NCI-H82 treated with DMSO at 0.1 percent for 48 hours (cell line): ENCODE measurements around the gene SCGB2B2.
A peak's percentile ranks its signal among the peaks of the same experiment; 100 is the strongest.
"Not testable (repeated sequence)": the region's sequence is repeated elsewhere in the genome, so short reads cannot be mapped to it uniquely, and the experiment has no call there.

ENCODE experiments used
- DNase-seq: peaks from one replicate; lab custom pipeline; 2025; ENCODE audit not compliant: unreplicated experiment; lab: John Stamatoyannopoulos, UW

The SCGB2B2 gene

GRCh38 chr19:34676697-34677385 is at the start of gene SCGB2B2:
Gene SCGB2B2, minus strand, starts transcription at chr19:34677159. Its CDS starts 82,596 bp downstream, at chr19:34594563.
- DNase-seq: peak; percentile 48

GRCh38 chr19:34725400-34725799 is 48.4 kb upstream of the SCGB2B2 start:
- no peak for DNase-seq

GRCh38 chr19:34722353-34722752 is 45.4 kb upstream of the SCGB2B2 start:
- no peak for DNase-seq

- DNase-seq: no peak
Observed at GRCh38 chr19:34715357-34715756, 38.4 kb upstream of the SCGB2B2 start.

GRCh38 chr19:34713262-34713637 is 36.3 kb upstream of the SCGB2B2 start:
- DNase-seq: no peak

- peak; percentile 65 for DNase-seq
Observed at GRCh38 chr19:34712395-34713261, 35.7 kb upstream of the SCGB2B2 start.

GRCh38 chr19:34711890-34712289 is 34.9 kb upstream of the SCGB2B2 start:
- no peak for DNase-seq

GRCh38 chr19:34707661-34708060 is 30.7 kb upstream of the SCGB2B2 start:
- DNase-seq: no peak

GRCh38 chr19:34692549-34692948 is 15.6 kb upstream of the SCGB2B2 start:
- no peak for DNase-seq

GRCh38 chr19:34690372-34690771 is 13.4 kb upstream of the SCGB2B2 start:
- DNase-seq: no peak

- DNase-seq: no peak
Observed at GRCh38 chr19:34688592-34688991, 11.6 kb upstream of the SCGB2B2 start.

GRCh38 chr19:34687348-34687747 is 10.4 kb upstream of the SCGB2B2 start:
- DNase-seq: no peak

- DNase-seq: no peak
Observed at GRCh38 chr19:34686455-34686854, 9.5 kb upstream of the SCGB2B2 start.

GRCh38 chr19:34685266-34685665 is 8.3 kb upstream of the SCGB2B2 start:
- DNase-seq: not testable (repeated sequence)

- no peak for DNase-seq
Observed at GRCh38 chr19:34681478-34681877, 4.5 kb upstream of the SCGB2B2 start.

GRCh38 chr19:34678421-34678820 is 1.5 kb upstream of the SCGB2B2 start:
- DNase-seq: no peak

- DNase-seq: no peak
Observed at GRCh38 chr19:34678085-34678412, 1.1 kb upstream of the SCGB2B2 start.

GRCh38 chr19:34677386-34678084 is 576 bp upstream of the SCGB2B2 start, which contains the start of gene ZNF302:
Gene ZNF302, plus strand, starts transcription at chr19:34677678. Its CDS starts 1,127 bp downstream, at chr19:34678805.
- DNase-seq: peak; percentile 85

GRCh38 chr19:34675919-34676318 is 1.0 kb downstream of the SCGB2B2 start:
- DNase-seq: no peak

- no peak for DNase-seq
Observed at GRCh38 chr19:34675250-34675649, 1.7 kb downstream of the SCGB2B2 start.

- no peak for DNase-seq
Observed at GRCh38 chr19:34673590-34673989, 3.4 kb downstream of the SCGB2B2 start.

- DNase-seq: no peak
Observed at GRCh38 chr19:34671972-34672371, 5.0 kb downstream of the SCGB2B2 start.
